ENCODE results near the gene TMEM150B. TPM values are rescaled to one million over a fixed set of nuclear protein-coding genes. Genes with fewer than 3 reads are reported as not detected.

TMEM150B gene
- total and polyA plus RNA-seq, 2 of the 13 experiments (the other 11 are each of a cell fraction or from before 2014, with no cell fraction given) = 1.3 to 1.8 TPM

DNA sequence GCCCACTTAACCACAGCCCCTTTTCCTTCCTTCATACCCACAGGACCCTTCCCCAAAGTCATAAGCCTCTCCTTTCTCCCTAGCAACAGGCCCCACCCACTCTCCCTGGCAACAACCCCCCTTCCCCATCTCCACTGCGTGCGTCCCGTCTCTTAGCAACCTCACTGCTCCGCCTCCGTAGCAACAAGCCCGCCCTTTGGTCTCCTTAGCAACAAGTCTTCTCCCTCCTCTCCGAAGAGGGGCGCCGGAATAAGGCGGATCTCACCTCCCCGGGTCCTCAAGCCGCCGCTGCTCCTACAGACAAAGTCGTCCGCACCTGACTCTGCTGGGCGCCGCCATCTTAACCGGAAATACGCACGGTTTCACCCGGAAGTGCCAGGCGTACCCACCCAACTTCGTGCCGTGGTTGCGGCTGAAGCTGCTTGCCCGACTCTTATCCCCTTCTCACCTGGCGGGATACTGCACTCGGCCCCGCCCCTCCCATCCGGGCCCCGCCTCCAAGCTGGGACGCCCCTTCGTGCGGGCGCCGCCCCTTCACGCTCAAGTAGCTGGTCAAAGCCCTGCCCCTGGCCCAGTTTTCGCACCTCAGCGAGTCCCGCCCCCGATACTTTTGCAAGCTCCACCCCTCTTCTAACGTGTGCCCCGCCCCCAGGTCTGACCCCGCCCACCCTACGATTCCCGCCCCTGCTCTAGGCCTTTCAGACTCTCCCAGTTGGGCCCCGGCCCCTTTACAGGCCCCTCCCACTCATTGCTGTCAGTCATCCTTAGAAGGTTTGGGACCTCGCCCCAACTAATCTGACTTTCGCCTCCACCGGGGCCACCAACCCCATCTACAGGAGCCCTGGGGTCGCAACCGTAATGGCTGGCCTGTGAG, 45.1 kb downstream of the TMEM150B start, which contains the start of gene HSPBP1 (continued):
- TF ChIP-seq, protein P1, sequence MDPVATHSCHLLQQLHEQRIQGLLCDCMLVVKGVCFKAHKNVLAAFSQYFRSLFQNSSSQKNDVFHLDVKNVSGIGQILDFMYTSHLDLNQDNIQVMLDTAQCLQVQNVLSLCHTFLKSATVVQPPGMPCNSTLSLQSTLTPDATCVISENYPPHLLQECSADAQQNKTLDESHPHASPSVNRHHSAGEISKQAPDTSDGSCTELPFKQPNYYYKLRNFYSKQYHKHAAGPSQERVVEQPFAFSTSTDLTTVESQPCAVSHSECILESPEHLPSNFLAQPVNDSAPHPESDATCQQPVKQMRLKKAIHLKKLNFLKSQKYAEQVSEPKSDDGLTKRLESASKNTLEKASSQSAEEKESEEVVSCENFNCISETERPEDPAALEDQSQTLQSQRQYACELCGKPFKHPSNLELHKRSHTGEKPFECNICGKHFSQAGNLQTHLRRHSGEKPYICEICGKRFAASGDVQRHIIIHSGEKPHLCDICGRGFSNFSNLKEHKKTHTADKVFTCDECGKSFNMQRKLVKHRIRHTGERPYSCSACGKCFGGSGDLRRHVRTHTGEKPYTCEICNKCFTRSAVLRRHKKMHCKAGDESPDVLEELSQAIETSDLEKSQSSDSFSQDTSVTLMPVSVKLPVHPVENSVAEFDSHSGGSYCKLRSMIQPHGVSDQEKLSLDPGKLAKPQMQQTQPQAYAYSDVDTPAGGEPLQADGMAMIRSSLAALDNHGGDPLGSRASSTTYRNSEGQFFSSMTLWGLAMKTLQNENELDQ (CRISPR knock-in tag; IDR thresholded peaks at IDR 0.05; ENCODE audit: borderline replicate concordance) = no peak
- TF ChIP-seq ZNF761 (CRISPR knock-in tag; conservative IDR thresholded peaks at IDR 0.05) (no peak), YEATS4 (CRISPR knock-in tag; IDR thresholded peaks at IDR 0.05; ENCODE audit: borderline replicate concordance) (0 out of 2 replicates have a peak, but pooled peaks have one; percentile 41), EP300 (IDR thresholded peaks at IDR 0.05; ENCODE audit: low read depth in 2 of 2, low read length in 2 of 2) (no peak), EP300 (CRISPR knock-in tag; IDR thresholded peaks at IDR 0.05; ENCODE audit: borderline replicate concordance) (no peak), ZNF549 (CRISPR knock-in tag; IDR thresholded peaks at IDR 0.05) (no peak)
- TF ChIP-seq, protein P2, sequence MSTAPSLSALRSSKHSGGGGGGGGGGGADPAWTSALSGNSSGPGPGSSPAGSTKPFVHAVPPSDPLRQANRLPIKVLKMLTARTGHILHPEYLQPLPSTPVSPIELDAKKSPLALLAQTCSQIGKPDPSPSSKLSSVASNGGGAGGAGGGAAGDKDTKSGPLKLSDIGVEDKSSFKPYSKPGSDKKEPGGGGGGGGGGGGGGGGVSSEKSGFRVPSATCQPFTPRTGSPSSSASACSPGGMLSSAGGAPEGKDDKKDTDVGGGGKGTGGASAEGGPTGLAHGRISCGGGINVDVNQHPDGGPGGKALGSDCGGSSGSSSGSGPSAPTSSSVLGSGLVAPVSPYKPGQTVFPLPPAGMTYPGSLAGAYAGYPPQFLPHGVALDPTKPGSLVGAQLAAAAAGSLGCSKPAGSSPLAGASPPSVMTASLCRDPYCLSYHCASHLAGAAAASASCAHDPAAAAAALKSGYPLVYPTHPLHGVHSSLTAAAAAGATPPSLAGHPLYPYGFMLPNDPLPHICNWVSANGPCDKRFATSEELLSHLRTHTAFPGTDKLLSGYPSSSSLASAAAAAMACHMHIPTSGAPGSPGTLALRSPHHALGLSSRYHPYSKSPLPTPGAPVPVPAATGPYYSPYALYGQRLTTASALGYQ (CRISPR knock-in tag; IDR thresholded peaks at IDR 0.05) = no peak
- TF ChIP-seq, protein P3, sequence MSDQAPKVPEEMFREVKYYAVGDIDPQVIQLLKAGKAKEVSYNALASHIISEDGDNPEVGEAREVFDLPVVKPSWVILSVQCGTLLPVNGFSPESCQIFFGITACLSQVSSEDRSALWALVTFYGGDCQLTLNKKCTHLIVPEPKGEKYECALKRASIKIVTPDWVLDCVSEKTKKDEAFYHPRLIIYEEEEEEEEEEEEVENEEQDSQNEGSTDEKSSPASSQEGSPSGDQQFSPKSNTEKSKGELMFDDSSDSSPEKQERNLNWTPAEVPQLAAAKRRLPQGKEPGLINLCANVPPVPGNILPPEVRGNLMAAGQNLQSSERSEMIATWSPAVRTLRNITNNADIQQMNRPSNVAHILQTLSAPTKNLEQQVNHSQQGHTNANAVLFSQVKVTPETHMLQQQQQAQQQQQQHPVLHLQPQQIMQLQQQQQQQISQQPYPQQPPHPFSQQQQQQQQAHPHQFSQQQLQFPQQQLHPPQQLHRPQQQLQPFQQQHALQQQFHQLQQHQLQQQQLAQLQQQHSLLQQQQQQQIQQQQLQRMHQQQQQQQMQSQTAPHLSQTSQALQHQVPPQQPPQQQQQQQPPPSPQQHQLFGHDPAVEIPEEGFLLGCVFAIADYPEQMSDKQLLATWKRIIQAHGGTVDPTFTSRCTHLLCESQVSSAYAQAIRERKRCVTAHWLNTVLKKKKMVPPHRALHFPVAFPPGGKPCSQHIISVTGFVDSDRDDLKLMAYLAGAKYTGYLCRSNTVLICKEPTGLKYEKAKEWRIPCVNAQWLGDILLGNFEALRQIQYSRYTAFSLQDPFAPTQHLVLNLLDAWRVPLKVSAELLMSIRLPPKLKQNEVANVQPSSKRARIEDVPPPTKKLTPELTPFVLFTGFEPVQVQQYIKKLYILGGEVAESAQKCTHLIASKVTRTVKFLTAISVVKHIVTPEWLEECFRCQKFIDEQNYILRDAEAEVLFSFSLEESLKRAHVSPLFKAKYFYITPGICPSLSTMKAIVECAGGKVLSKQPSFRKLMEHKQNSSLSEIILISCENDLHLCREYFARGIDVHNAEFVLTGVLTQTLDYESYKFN (CRISPR knock-in tag; conservative IDR thresholded peaks at IDR 0.05) = no peak; the same call in none of the 2 replicates
- TF ChIP-seq, protein P4, sequence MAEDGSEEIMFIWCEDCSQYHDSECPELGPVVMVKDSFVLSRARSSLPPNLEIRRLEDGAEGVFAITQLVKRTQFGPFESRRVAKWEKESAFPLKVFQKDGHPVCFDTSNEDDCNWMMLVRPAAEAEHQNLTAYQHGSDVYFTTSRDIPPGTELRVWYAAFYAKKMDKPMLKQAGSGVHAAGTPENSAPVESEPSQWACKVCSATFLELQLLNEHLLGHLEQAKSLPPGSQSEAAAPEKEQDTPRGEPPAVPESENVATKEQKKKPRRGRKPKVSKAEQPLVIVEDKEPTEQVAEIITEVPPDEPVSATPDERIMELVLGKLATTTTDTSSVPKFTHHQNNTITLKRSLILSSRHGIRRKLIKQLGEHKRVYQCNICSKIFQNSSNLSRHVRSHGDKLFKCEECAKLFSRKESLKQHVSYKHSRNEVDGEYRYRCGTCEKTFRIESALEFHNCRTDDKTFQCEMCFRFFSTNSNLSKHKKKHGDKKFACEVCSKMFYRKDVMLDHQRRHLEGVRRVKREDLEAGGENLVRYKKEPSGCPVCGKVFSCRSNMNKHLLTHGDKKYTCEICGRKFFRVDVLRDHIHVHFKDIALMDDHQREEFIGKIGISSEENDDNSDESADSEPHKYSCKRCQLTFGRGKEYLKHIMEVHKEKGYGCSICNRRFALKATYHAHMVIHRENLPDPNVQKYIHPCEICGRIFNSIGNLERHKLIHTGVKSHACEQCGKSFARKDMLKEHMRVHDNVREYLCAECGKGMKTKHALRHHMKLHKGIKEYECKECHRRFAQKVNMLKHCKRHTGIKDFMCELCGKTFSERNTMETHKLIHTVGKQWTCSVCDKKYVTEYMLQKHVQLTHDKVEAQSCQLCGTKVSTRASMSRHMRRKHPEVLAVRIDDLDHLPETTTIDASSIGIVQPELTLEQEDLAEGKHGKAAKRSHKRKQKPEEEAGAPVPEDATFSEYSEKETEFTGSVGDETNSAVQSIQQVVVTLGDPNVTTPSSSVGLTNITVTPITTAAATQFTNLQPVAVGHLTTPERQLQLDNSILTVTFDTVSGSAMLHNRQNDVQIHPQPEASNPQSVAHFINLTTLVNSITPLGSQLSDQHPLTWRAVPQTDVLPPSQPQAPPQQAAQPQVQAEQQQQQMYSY (CRISPR knock-in tag; IDR thresholded peaks at IDR 0.05) = peak; percentile 82; the same call in 1 of the 2 replicates
- TF ChIP-seq, protein P5, sequence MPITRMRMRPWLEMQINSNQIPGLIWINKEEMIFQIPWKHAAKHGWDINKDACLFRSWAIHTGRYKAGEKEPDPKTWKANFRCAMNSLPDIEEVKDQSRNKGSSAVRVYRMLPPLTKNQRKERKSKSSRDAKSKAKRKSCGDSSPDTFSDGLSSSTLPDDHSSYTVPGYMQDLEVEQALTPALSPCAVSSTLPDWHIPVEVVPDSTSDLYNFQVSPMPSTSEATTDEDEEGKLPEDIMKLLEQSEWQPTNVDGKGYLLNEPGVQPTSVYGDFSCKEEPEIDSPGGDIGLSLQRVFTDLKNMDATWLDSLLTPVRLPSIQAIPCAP (CRISPR knock-in tag; IDR thresholded peaks at IDR 0.05; ENCODE audit: low read depth) = no peak

Measured in HepG2 (cell line).